ENCODE data around the gene DHRSX. TPM values are rescaled to one million over a fixed set of nuclear protein-coding genes. Genes with fewer than 3 reads are reported as not detected.

The DHRSX gene
- total RNA-seq, 1 donor from 2014 or later = 30.4 TPM

- no peak for FAIRE-seq
Observed at GRCh38 chrX:2177541-2177940, 323.2 kb downstream of the DHRSX start.

GRCh38 chrX:2176733-2177132 lies 324.0 kb downstream of the DHRSX start:
- Histone ChIP-seq H3K4me2 (ENCODE audit: low read length) (no peak overlapping the region), H3K79me2 (ENCODE audit: insufficient read depth, low read length) (no peaks in the 10 kb centered on the region), H3K36me3 (ENCODE audit: insufficient read depth, low read length) (no peaks in the 10 kb centered on the region), H3K27me3 (ENCODE audit: insufficient read depth, low read length) (no peaks in the 10 kb centered on the region), H2AFZ (ENCODE audit: low read depth, low read length) (no peak overlapping the region), H3K4me3 (ENCODE audit: insufficient read depth, low read depth, low read length) (no peak overlapping the region), H3K9ac (ENCODE audit: low read length) (no peak overlapping the region), H3K4me1 (ENCODE audit: insufficient read depth, low read length) (no peaks in the 10 kb centered on the region), H4K20me1 (ENCODE audit: insufficient read depth, low read length) (no peaks in the 10 kb centered on the region), H3K27ac (ENCODE audit: low read depth, low read length) (no peak overlapping the region), H3K9me3 (ENCODE audit: insufficient read depth, low read depth, low read length) (peaks cover 9% of the 10 kb centered on the region)
- no peak overlapping the region for H3K4me3 Mint-ChIP-seq (ENCODE audit: unreplicated experiment)
- no peak overlapping the region for H3K27ac Mint-ChIP-seq (ENCODE audit: unreplicated experiment)
- no peaks in the 10 kb centered on the region for H3K27me3 Mint-ChIP-seq (ENCODE audit: low read depth, unreplicated experiment)
- no peaks in the 10 kb centered on the region for H3K4me1 Mint-ChIP-seq (ENCODE audit: low read depth, unreplicated experiment)
- TF ChIP-seq EZH2 (IDR thresholded peaks at IDR 0.05; ENCODE audit: insufficient read depth, low read length) = no peak
- no peak for TF ChIP-seq CTCF (IDR thresholded peaks at IDR 0.05; ENCODE audit: insufficient read depth, low read depth, low read length)
- peaks cover 4% of the 10 kb centered on the region for H3K9me3 Mint-ChIP-seq (ENCODE audit: unreplicated experiment)
- H3K36me3 Mint-ChIP-seq (ENCODE audit: low read depth, unreplicated experiment) = peaks cover 4% of the 10 kb centered on the region
- DNase-seq (ENCODE audit: low read depth) (no peak), FAIRE-seq (no peak)

More at GRCh38 chrX:2177541-2177940, 323.2 kb downstream of the DHRSX start:
- no peak for DNase-seq (ENCODE audit: low read depth)
- H3K4me1 ChIP-seq (ENCODE audit: insufficient read depth, low read length) = no peaks in the 10 kb centered on the region
- H3K27ac Mint-ChIP-seq (ENCODE audit: unreplicated experiment) = no peak overlapping the region
- no peaks in the 10 kb centered on the region for H3K27me3 ChIP-seq (ENCODE audit: insufficient read depth, low read length)
- H3K79me2 ChIP-seq (ENCODE audit: insufficient read depth, low read length) = no peaks in the 10 kb centered on the region
- no peaks in the 10 kb centered on the region for H3K36me3 ChIP-seq (ENCODE audit: insufficient read depth, low read length)
- no peak overlapping the region for H3K4me3 ChIP-seq (ENCODE audit: insufficient read depth, low read depth, low read length)
- no peaks in the 10 kb centered on the region for H3K27me3 Mint-ChIP-seq (ENCODE audit: low read depth, unreplicated experiment)
- TF ChIP-seq CTCF (IDR thresholded peaks at IDR 0.05; ENCODE audit: insufficient read depth, low read depth, low read length) = no peak
- TF ChIP-seq EZH2 (IDR thresholded peaks at IDR 0.05; ENCODE audit: insufficient read depth, low read length) = no peak
- H3K4me3 Mint-ChIP-seq (ENCODE audit: unreplicated experiment) = no peak overlapping the region
- peaks cover 9% of the 10 kb centered on the region for H3K9me3 ChIP-seq (ENCODE audit: insufficient read depth, low read depth, low read length)
- H3K27ac ChIP-seq (ENCODE audit: low read depth, low read length) = no peak overlapping the region
- H3K9ac ChIP-seq (ENCODE audit: low read length) = no peak overlapping the region
- H2AFZ ChIP-seq (ENCODE audit: low read depth, low read length) = no peak overlapping the region
- peaks cover 4% of the 10 kb centered on the region for H3K9me3 Mint-ChIP-seq (ENCODE audit: unreplicated experiment)
- H3K36me3 Mint-ChIP-seq (ENCODE audit: low read depth, unreplicated experiment) = peaks cover 4% of the 10 kb centered on the region
- no peaks in the 10 kb centered on the region for H4K20me1 ChIP-seq (ENCODE audit: insufficient read depth, low read length)
- no peaks in the 10 kb centered on the region for H3K4me1 Mint-ChIP-seq (ENCODE audit: low read depth, unreplicated experiment)
- no peak overlapping the region for H3K4me2 ChIP-seq (ENCODE audit: low read length)

GRCh38 chrX:2176274-2176673 lies 324.5 kb downstream of the DHRSX start:
- Histone ChIP-seq H3K36me3 (ENCODE audit: insufficient read depth, low read length) (no peaks in the 10 kb centered on the region), H2AFZ (ENCODE audit: low read depth, low read length) (no peak overlapping the region), H3K4me1 (ENCODE audit: insufficient read depth, low read length) (no peaks in the 10 kb centered on the region), H3K4me3 (ENCODE audit: insufficient read depth, low read depth, low read length) (no peak overlapping the region), H4K20me1 (ENCODE audit: insufficient read depth, low read length) (no peaks in the 10 kb centered on the region), H3K4me2 (ENCODE audit: low read length) (no peak overlapping the region), H3K79me2 (ENCODE audit: insufficient read depth, low read length) (no peaks in the 10 kb centered on the region), H3K27ac (ENCODE audit: low read depth, low read length) (no peak overlapping the region), H3K9ac (ENCODE audit: low read length) (no peak overlapping the region), H3K27me3 (ENCODE audit: insufficient read depth, low read length) (no peaks in the 10 kb centered on the region), H3K9me3 (ENCODE audit: insufficient read depth, low read depth, low read length) (peaks cover 9% of the 10 kb centered on the region)
- peaks cover 4% of the 10 kb centered on the region for H3K36me3 Mint-ChIP-seq (ENCODE audit: low read depth, unreplicated experiment)
- no peak overlapping the region for H3K4me3 Mint-ChIP-seq (ENCODE audit: unreplicated experiment)
- no peaks in the 10 kb centered on the region for H3K27me3 Mint-ChIP-seq (ENCODE audit: low read depth, unreplicated experiment)
- FAIRE-seq (no peak), DNase-seq (ENCODE audit: low read depth) (no peak)
- no peak overlapping the region for H3K27ac Mint-ChIP-seq (ENCODE audit: unreplicated experiment)
- H3K9me3 Mint-ChIP-seq (ENCODE audit: unreplicated experiment) = peaks cover 4% of the 10 kb centered on the region
- TF ChIP-seq CTCF (IDR thresholded peaks at IDR 0.05; ENCODE audit: insufficient read depth, low read depth, low read length) = no peak
- no peak for TF ChIP-seq EZH2 (IDR thresholded peaks at IDR 0.05; ENCODE audit: insufficient read depth, low read length)
- no peaks in the 10 kb centered on the region for H3K4me1 Mint-ChIP-seq (ENCODE audit: low read depth, unreplicated experiment)
